ENCODE data around the gene POU2F1.

POU2F1 gene

DNA sequence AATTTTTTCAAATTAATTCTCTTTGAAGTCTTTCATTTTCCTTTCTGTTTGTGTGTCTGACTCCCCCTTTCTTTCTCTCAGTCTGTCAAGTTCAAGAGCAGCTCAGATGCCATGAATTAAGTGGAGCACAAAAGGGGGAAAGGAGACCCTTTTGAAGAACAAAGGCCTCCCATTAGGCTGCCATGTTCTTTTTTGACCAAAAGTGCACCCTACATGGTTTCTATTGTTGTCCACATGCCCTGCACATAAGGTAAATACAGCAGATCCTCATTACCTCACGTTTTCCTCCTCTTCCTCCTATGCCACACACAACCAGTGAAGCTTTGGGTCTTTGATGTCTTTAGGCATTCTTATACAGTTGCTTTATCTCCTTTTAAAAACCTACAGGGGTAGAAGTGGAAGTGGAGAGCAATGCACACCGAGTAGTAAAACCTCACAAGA is 47.7 kb downstream of the POU2F1 start:
- H3K36me3 ChIP-seq (ENCODE audit: control insufficient read depth in 1 of 2, insufficient read depth in 2 of 2, low read depth in 1 of 2, low read length in 2 of 2): no peaks in the 10 kb centered on the region
- H3K14ac ChIP-seq (ENCODE audit: low read length in 2 of 2): no peak overlapping the region
- WGBS: 67% methylated on average over 2 of the region's 2 CpGs
- H3K4ac ChIP-seq (ENCODE audit: low read depth in 1 of 2, low read length in 2 of 2): no peak overlapping the region
- H3K79me1 ChIP-seq (replicated peaks; ENCODE audit: low read length, poor library complexity, severe bottlenecking): peaks cover 26% of the 10 kb centered on the region
- peaks cover 4% of the 10 kb centered on the region for H3K4me1 ChIP-seq (ENCODE audit: control insufficient read depth, insufficient read depth, low read depth, low read length)
- no peak overlapping the region for H3K4me3 ChIP-seq (ENCODE audit: insufficient read depth in 1 of 2, low read depth in 1 of 2, low read length in 2 of 2)
- no peaks in the 10 kb centered on the region for H3K9me3 ChIP-seq (ENCODE audit: control insufficient read depth, low read length)
- H3K23ac ChIP-seq (ENCODE audit: low read length in 2 of 2): no peak overlapping the region
- H2BK15ac ChIP-seq (ENCODE audit: low read depth, poor library complexity, severe bottlenecking): no peak overlapping the region
- H3K27ac ChIP-seq (ENCODE audit: low read length, poor library complexity, severe bottlenecking): no peak overlapping the region
- H2BK5ac ChIP-seq (ENCODE audit: low read depth, low read length, poor library complexity, severe bottlenecking): no peak overlapping the region
- no peak for DNase-seq
- H3K4me2 ChIP-seq (ENCODE audit: low read length, poor library complexity, severe bottlenecking): no peak overlapping the region
- H4K91ac ChIP-seq (ENCODE audit: low read length): no peak overlapping the region
- H2AK5ac ChIP-seq (ENCODE audit: low read length, severe bottlenecking): peak overlapping the region; percentile 59
- H4K8ac ChIP-seq (ENCODE audit: low read length): no peak overlapping the region
- H3K27me3 ChIP-seq (ENCODE audit: control insufficient read depth in 1 of 2, insufficient read depth in 1 of 2, low read length in 2 of 2): no peaks in the 10 kb centered on the region
- no peak overlapping the region for H3K9ac ChIP-seq (ENCODE audit: low read length)
- H3K18ac ChIP-seq (ENCODE audit: low read depth in 1 of 2, low read length in 2 of 2): peak overlapping the region in 1 of 2 experiments; percentile 4
- H2AFZ ChIP-seq (ENCODE audit: low read depth, low read length): no peak overlapping the region
- no peak overlapping the region for H2BK12ac ChIP-seq (ENCODE audit: low read length in 2 of 2)
- no peak overlapping the region for H2BK120ac ChIP-seq (ENCODE audit: low read depth, low read length)

DNA sequence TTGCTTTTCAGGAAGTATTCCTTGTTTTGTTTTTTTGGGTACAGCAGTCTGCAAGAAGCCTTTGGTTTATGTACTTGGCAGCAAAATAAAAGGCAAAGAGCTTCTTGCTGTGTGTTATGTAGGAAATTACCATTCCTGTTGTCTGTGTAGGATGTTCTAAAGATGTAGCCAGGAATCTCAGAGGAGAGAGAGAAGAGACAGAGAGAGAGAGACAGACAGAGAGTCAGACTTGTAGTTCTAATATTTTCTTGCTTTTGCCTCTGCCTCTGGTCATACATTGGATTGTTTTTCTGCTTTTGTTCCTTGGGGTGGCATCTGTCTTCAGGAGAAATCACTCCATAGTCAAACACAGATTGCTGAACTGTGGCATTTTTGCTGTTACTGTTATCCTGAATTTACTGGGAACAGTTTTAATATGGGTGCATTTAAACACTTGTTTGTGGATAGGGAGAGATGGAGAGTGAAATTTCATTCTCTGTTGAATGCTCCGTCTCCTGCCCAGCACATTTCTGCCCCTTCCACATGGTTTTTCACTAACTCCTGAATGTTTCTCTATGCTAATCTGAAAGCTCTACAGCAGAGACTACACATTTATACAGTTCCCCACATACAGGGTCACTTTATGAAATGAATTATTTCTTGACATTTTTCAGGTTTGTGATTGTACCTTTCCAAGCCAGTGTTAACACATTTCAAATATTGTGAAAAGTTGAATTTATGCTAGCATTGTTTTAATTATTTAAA is 49.8 kb downstream of the POU2F1 start:
- Histone ChIP-seq H3K4me3 (ENCODE audit: insufficient read depth in 1 of 2, low read depth in 1 of 2, low read length in 2 of 2) (no peak overlapping the region), H2BK120ac (ENCODE audit: low read depth, low read length) (no peak overlapping the region), H3K18ac (ENCODE audit: low read depth in 1 of 2, low read length in 2 of 2) (no peak overlapping the region), H2AFZ (ENCODE audit: low read depth, low read length) (no peak overlapping the region), H2BK5ac (ENCODE audit: low read depth, low read length, poor library complexity, severe bottlenecking) (no peak overlapping the region), H4K91ac (ENCODE audit: low read length) (no peak overlapping the region), H3K4ac (ENCODE audit: low read depth in 1 of 2, low read length in 2 of 2) (no peak overlapping the region), H3K23ac (ENCODE audit: low read length in 2 of 2) (no peak overlapping the region), H4K8ac (ENCODE audit: low read length) (no peak overlapping the region), H3K9ac (ENCODE audit: low read length) (peak overlapping the region; percentile 38), H2BK15ac (ENCODE audit: low read depth, poor library complexity, severe bottlenecking) (no peak overlapping the region), H3K4me2 (ENCODE audit: low read length, poor library complexity, severe bottlenecking) (no peak overlapping the region), H3K14ac (ENCODE audit: low read length in 2 of 2) (no peak overlapping the region), H3K4me1 (ENCODE audit: control insufficient read depth, insufficient read depth, low read depth, low read length) (peaks cover 5% of the 10 kb centered on the region), H3K36me3 (ENCODE audit: control insufficient read depth in 1 of 2, insufficient read depth in 2 of 2, low read depth in 1 of 2, low read length in 2 of 2) (no peaks in the 10 kb centered on the region), H3K9me3 (ENCODE audit: control insufficient read depth, low read length) (no peaks in the 10 kb centered on the region), H2AK5ac (ENCODE audit: low read length, severe bottlenecking) (no peak overlapping the region), H3K79me1 (replicated peaks; ENCODE audit: low read length, poor library complexity, severe bottlenecking) (peaks cover 22% of the 10 kb centered on the region), H3K27me3 (ENCODE audit: control insufficient read depth in 1 of 2, insufficient read depth in 1 of 2, low read length in 2 of 2) (no peaks in the 10 kb centered on the region), H3K27ac (ENCODE audit: low read length, poor library complexity, severe bottlenecking) (no peak overlapping the region), H2BK12ac (ENCODE audit: low read length in 2 of 2) (no peak overlapping the region)
- DNase-seq: no peak
- 100% methylated on average over 1 of the region's 1 CpG for WGBS

DNA sequence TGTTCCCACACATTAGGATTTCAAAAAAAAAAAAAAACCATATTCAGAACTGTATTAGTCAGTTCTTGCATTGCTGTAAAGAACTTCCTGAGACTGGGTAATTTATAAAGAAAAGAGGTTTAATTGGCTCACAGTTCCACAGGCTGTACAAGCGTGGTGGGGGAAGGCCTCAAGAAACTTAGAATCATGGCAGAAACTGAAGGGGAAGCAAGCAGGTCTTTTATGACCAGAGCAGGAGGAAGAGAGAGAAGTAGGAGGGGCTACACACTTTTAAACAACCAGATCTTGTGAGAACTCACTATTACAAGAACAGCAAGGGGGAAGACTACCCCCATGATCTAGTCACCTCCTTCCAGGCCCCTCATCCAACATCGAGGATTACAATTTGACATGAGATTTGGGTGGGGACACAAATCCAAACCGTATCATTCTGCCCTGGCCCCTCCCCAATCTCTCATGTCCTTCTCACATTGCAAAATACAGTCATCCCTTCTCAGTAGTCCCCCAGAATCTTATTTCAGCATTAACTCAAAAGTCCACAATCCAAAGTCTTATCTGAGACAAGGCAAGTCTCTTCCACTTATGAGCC is 51.8 kb downstream of the POU2F1 start:
- Histone ChIP-seq H3K36me3 (ENCODE audit: control insufficient read depth in 1 of 2, insufficient read depth in 2 of 2, low read depth in 1 of 2, low read length in 2 of 2) (no peaks in the 10 kb centered on the region), H3K4me1 (ENCODE audit: control insufficient read depth, insufficient read depth, low read depth, low read length) (peaks cover 5% of the 10 kb centered on the region), H4K91ac (ENCODE audit: low read length) (no peak overlapping the region), H4K8ac (ENCODE audit: low read length) (no peak overlapping the region), H3K9me3 (ENCODE audit: control insufficient read depth, low read length) (no peaks in the 10 kb centered on the region), H3K9ac (ENCODE audit: low read length) (no peak overlapping the region), H3K4ac (ENCODE audit: low read depth in 1 of 2, low read length in 2 of 2) (no peak overlapping the region), H2BK15ac (ENCODE audit: low read depth, poor library complexity, severe bottlenecking) (no peak overlapping the region), H3K4me2 (ENCODE audit: low read length, poor library complexity, severe bottlenecking) (no peak overlapping the region), H2BK5ac (ENCODE audit: low read depth, low read length, poor library complexity, severe bottlenecking) (no peak overlapping the region), H2BK12ac (ENCODE audit: low read length in 2 of 2) (no peak overlapping the region), H2AFZ (ENCODE audit: low read depth, low read length) (no peak overlapping the region), H2AK5ac (ENCODE audit: low read length, severe bottlenecking) (no peak overlapping the region), H3K27me3 (ENCODE audit: control insufficient read depth in 1 of 2, insufficient read depth in 1 of 2, low read length in 2 of 2) (no peaks in the 10 kb centered on the region), H3K18ac (ENCODE audit: low read depth in 1 of 2, low read length in 2 of 2) (no peak overlapping the region), H3K14ac (ENCODE audit: low read length in 2 of 2) (no peak overlapping the region), H3K79me1 (replicated peaks; ENCODE audit: low read length, poor library complexity, severe bottlenecking) (peaks cover 30% of the 10 kb centered on the region), H3K23ac (ENCODE audit: low read length in 2 of 2) (no peak overlapping the region), H3K27ac (ENCODE audit: low read length, poor library complexity, severe bottlenecking) (no peak overlapping the region), H2BK120ac (ENCODE audit: low read depth, low read length) (no peak overlapping the region), H3K4me3 (ENCODE audit: insufficient read depth in 1 of 2, low read depth in 1 of 2, low read length in 2 of 2) (no peak overlapping the region)
- WGBS: 93% methylated on average over 3 of the region's 3 CpGs
- no peak for DNase-seq

DNA sequence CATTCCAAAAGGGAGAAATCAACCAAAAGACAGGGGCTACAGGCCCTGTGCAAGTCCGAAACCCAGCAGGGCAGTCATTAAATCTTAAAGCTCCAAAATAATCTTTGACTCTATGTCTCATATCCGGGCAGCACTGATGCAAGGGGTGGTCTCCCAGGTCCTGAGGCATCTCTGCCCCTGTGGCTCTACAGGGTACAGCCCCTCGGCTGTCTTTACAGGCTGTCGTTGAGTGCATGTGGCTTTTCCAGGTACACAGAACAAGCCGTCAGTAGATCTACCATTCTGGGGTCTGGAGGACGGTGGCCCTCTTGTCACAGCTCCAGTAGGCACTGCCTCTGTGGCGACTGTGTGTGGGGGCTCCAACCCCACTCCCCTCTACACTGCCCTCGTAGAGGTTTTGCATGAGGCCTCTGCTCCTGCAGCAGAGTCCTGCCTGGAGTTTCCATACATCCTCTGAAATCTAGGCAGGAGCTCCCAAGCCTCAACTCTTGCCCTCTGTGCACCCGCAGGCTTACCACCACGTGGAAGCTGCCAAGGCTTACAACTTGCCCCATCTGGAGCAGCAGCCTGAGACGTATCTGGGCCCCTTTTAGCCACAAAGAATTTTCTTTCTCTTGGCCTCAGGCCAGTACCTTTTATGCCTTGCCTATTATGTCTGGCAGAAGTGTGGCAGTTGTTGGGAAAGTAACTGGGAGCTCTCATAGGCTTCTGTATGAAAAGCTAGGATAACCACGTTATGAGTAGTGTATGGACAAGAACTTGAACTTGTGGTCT is 52.5 kb downstream of the POU2F1 start:
- no peak overlapping the region for H3K9ac ChIP-seq (ENCODE audit: low read length)
- H4K91ac ChIP-seq (ENCODE audit: low read length): no peak overlapping the region
- H2BK5ac ChIP-seq (ENCODE audit: low read depth, low read length, poor library complexity, severe bottlenecking): no peak overlapping the region
- H3K79me1 ChIP-seq (replicated peaks; ENCODE audit: low read length, poor library complexity, severe bottlenecking): peaks cover 35% of the 10 kb centered on the region
- H3K14ac ChIP-seq (ENCODE audit: low read length in 2 of 2): peak overlapping the region in 1 of 2 experiments; percentile 79
- H2AK5ac ChIP-seq (ENCODE audit: low read length, severe bottlenecking): no peak overlapping the region
- H3K18ac ChIP-seq (ENCODE audit: low read depth in 1 of 2, low read length in 2 of 2): peak overlapping the region; percentile 33 to 87
- H3K36me3 ChIP-seq (ENCODE audit: control insufficient read depth in 1 of 2, insufficient read depth in 2 of 2, low read depth in 1 of 2, low read length in 2 of 2): no peaks in the 10 kb centered on the region
- H3K4ac ChIP-seq (ENCODE audit: low read depth in 1 of 2, low read length in 2 of 2): no peak overlapping the region
- no peak overlapping the region for H2AFZ ChIP-seq (ENCODE audit: low read depth, low read length)
- H3K9me3 ChIP-seq (ENCODE audit: control insufficient read depth, low read length): no peaks in the 10 kb centered on the region
- 81% methylated on average over 12 of the region's 12 CpGs for WGBS
- H3K27me3 ChIP-seq (ENCODE audit: control insufficient read depth in 1 of 2, insufficient read depth in 1 of 2, low read length in 2 of 2): no peaks in the 10 kb centered on the region
- no peak overlapping the region for H2BK120ac ChIP-seq (ENCODE audit: low read depth, low read length)
- H2BK12ac ChIP-seq (ENCODE audit: low read length in 2 of 2): no peak overlapping the region
- H4K8ac ChIP-seq (ENCODE audit: low read length): no peak overlapping the region
- no peak overlapping the region for H3K27ac ChIP-seq (ENCODE audit: low read length, poor library complexity, severe bottlenecking)
- H3K23ac ChIP-seq (ENCODE audit: low read length in 2 of 2): no peak overlapping the region
- no peak overlapping the region for H3K4me3 ChIP-seq (ENCODE audit: insufficient read depth in 1 of 2, low read depth in 1 of 2, low read length in 2 of 2)
- DNase-seq: peak; percentile 37
- H3K4me1 ChIP-seq (ENCODE audit: control insufficient read depth, insufficient read depth, low read depth, low read length): peaks cover 5% of the 10 kb centered on the region
- no peak overlapping the region for H3K4me2 ChIP-seq (ENCODE audit: low read length, poor library complexity, severe bottlenecking)
- H2BK15ac ChIP-seq (ENCODE audit: low read depth, poor library complexity, severe bottlenecking): no peak overlapping the region

Measured in mesenchymal stem cell (in vitro differentiated cells and primary cell).